ENCODE measurements around the gene UFSP2. TPM values are rescaled to one million over a fixed set of nuclear protein-coding genes. Genes with fewer than 3 reads are reported as not detected.

The UFSP2 gene, protein sequence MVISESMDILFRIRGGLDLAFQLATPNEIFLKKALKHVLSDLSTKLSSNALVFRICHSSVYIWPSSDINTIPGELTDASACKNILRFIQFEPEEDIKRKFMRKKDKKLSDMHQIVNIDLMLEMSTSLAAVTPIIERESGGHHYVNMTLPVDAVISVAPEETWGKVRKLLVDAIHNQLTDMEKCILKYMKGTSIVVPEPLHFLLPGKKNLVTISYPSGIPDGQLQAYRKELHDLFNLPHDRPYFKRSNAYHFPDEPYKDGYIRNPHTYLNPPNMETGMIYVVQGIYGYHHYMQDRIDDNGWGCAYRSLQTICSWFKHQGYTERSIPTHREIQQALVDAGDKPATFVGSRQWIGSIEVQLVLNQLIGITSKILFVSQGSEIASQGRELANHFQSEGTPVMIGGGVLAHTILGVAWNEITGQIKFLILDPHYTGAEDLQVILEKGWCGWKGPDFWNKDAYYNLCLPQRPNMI
- total RNA-seq = 45.9 and 46.5 TPM in 2 replicates

GRCh38 chr4:185425647-185426352, at the start of gene UFSP2:
Gene UFSP2 (minus strand): TSS chr4:185425964. CDS start chr4:185425868, 96 bp downstream.

DNA sequence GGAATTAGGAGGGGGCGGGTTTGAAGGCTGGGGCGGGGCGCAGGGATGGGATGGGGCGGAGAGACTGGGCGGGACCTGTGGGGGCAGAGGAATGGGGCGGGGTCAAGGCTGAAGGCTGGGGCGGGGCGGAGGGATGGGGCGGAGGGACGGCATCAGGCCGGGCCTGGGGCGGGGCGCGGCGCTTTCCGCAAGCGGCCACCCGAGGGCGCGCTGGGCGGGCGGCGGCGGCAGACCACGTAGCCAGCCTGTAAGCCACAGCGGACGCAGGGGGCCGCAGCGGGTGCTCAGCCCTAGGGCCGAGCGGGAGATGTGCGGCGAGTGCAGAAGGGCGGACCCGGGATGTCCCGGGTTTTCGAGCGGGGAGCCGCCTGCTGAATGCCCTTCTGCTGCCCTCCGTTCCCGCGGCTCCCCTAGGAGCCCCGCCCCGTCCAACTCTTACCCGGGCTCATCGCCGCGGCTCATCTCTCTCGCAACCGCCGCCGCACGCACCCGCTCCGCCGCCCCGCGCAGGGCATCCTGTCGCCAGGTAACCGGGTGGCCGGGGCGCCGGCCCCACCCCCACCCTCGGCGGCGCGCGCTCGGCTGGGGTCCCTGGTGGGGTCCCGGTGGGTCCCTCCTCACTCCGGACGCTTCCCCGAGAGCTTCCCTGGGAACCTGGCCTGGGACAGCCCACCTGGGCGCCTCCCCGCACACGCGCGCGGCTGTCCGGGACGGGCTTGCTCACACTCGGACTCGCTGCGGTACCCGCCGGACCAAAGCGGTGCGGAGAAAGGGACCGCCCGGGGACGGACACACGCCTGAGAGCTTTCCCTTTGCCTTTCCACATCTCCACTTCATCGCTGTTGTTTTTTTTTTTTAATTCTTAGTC, 45.7 kb upstream of the UFSP2 start, which contains the start of gene CCDC110:
Gene CCDC110, minus strand, starts transcription at position 499 of the 868 bp plus-strand sequence. Its CDS starts 50 bp downstream, at position 449.

DNA sequence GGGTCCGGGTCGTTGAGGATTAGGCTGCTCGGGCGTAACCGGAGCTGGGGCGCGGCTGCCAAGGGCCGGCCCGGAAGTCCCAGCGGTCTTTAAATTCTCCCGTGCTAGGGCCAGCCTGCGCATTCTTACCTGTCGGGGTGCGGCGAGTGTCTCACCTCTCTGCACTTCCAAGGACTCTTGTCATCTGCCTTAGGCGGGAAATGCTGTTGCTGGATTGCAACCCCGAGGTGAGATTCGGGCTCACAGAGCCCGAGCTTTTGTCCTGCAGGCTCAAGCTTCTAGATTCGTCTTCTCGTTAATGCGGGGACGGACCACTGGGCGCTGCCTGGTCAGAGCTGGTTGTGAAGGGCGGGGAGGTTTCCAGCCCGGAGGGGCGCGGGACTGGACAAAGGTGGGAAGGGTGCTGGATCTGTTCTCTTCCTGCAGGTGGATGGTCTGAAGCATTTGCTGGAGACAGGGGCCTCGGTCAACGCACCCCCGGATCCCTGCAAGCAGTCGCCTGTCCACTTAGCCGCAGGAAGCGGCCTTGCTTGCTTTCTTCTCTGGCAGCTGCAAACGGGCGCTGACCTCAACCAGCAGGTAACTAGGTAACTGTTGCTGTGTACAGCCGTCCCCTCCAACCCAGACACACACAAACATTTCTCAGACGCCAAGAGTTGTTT, 28.9 kb downstream of the UFSP2 start, which contains the start of gene ANKRD37:
Gene ANKRD37, plus strand, starts transcription at position 118 of the 662 bp plus-strand sequence. Its CDS starts 83 bp downstream, at position 201.

GRCh38 chr4:185395238-185395955, 30.4 kb downstream of the UFSP2 start, which contains the start of gene LRP2BP:
Gene LRP2BP (minus strand): TSS chr4:185395924. CDS start chr4:185378186, 17,738 bp downstream.

Other genes starting within 250 kb of the UFSP2 start
- 13.3 and 22.9 TPM in 2 replicates for gene CFAP97, start 222.0 kb downstream of the UFSP2 start, total RNA-seq
- 16.7 and 17.8 TPM in 2 replicates for gene SNX25, start 216.4 kb downstream of the UFSP2 start, total RNA-seq
- 0.16 and 0.26 TPM in 2 replicates for gene LRP2BP, start 30.0 kb downstream of the UFSP2 start, total RNA-seq
- 1.6 and 1.7 TPM in 2 replicates for gene ANKRD37, start 29.1 kb downstream of the UFSP2 start, total RNA-seq
- 0.95 and 2.0 TPM in 2 replicates for gene CCDC110, start 45.8 kb upstream of the UFSP2 start, total RNA-seq
- 9.5 and 44.7 TPM in 2 replicates for gene PDLIM3, start 109.5 kb upstream of the UFSP2 start, total RNA-seq

Measured in bronchial smooth muscle cell (primary cell).